ENCODE results near the gene OR10H1. TPM values are rescaled to one million over a fixed set of nuclear protein-coding genes. Genes with fewer than 3 reads are reported as not detected.
"Not testable (repeated sequence)": the region's sequence is repeated elsewhere in the genome, so short reads cannot be mapped to it uniquely, and the experiment has no call there.

The OR10H1 gene
- total RNA-seq, 2 donors from 2014 or later: not detected

DNA sequence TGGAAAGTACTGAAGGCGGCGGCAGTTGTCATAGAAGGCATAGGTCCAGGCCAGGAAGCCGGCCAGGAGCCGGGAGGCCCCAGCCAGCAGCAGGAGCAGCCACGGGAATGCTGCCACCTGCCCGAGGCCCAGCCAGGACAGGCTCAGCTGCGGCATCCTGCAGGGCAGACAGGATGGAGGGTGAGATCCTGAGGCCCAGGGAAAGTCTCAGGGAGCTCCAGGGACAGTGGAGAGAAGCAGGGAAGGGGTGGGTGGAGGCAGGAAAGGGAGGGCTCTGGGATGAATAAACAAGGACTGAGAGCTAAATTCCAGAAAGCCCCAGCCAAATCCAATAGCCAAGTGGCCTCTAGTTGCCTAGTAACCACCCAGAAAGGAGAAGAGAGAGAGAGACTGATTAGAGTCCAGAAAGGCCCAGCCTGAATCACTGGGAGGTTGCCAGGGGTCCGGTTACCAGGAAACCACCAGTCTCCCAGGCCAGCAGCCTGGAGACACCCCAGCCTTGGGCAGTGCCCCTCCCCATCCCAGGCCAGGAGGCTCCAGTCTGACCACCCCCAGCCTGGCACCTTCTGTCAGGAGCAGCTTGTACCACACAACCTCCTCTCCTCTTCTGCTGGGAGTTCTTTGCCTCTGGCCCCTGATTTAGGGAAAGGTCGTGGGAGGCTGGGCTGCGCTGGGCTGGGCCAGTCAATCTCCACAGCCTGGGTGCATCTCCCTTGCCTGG lies 35.5 kb downstream of the OR10H1 start:
- intact Hi-C loops (cut with DNase I): no loop called here
- DNase-seq (peak; percentile 83), ATAC-seq (peak; percentile 92 to 94)

GRCh38 chr19:15776991-15777970 lies 38.2 kb downstream of the OR10H1 start:
- ATAC-seq: no peak
- intact Hi-C loops (cut with DNase I): no loop called here

GRCh38 chr19:15776264-15776663 lies 39.2 kb downstream of the OR10H1 start:
- ATAC-seq: no peak
- DNase-seq: no peak
- intact Hi-C loops (cut with DNase I): no loop called here

More at GRCh38 chr19:15776991-15777970, 38.2 kb downstream of the OR10H1 start:
- DNase-seq: no peak

GRCh38 chr19:15775249-15775648 lies 40.2 kb downstream of the OR10H1 start:
- intact Hi-C loops (cut with DNase I): no loop called here
- no peak for ATAC-seq
- DNase-seq: no peak

DNA sequence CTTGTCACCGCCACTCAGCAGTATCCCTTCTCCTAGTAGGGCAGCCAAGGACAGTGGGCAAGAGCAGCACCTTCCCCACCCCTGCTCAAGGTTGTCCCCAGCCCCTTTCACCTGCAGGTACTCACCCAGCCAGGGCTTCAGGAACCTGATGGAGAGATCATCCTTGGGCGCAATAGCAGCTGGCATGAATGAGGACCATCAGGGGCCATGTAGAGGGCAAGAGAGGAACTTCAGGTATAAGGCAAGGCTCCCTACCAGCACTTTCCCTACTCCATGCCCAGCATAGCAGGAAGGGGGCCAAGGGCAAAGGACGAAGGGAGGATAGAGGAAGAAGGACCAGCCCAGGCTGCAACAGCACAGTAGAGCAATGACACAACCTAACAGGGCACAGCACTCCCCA lies 41.3 kb downstream of the OR10H1 start:
- intact Hi-C loops (cut with DNase I); DNase-seq; ATAC-seq: not testable (repeated sequence)

GRCh38 chr19:15769586-15769985 lies 45.9 kb downstream of the OR10H1 start:
- intact Hi-C loops (cut with DNase I): no loop called here
- ATAC-seq: no peak
- no peak for DNase-seq

DNA sequence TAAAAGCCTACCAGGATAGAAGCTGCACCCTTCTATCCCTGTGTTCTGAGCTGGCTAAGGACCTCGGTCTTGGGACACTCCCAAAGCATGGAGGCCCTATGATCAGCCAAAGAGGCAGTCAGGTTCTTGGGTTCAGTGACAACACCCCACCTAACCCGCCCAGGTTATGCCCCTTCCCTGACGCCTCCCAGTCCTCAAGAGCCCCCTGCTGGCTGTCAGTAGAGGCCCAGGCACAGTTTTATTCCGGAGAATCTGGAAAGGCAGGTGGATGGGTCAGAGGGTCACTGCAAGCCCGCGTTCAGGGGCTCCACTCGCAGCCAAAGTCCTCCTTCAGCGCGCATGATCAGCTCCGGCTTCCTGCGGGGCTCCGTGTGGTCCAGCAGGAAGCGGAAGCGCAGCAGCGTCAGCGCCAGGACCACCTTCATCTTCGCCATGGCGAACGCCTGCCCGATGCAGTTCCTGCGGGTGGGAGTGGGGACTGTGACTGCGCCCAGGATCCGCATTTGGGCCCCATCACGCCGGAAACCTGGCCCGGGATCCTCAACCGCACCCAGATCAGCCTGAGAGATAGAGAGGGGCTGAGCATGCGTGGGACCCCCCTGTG lies 55.4 kb downstream of the OR10H1 start:
- no peak for DNase-seq
- intact Hi-C loops (cut with DNase I): no loop called here
- ATAC-seq: no peak

DNA sequence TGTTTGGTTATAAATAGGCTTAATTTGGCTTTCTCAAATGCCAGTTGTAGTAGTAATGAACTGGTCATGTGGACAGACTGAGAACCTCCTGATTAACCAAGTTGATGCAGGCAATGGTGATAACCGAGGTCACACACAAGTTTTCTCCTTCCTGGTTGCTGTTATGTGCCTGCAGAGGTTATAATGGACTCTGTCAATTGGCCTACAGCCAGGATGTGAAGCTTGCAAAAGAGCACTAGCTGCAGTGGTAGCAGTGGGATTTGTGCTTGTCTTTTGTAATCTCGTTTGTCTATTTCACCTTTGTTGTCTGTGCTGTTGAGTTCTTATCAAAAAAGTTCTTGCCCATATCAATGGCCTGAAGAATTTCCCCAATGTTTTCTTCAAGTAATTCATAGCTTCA lies 57.1 kb downstream of the OR10H1 start:
- DNase-seq: no peak
- intact Hi-C loops (cut with DNase I): no loop called here
- no peak for ATAC-seq

Other genes starting within 250 kb of the OR10H1 start
- gene CYP4F8, start 200.4 kb downstream of the OR10H1 start, total RNA-seq: not detected
- under 1 TPM; 0.24 to 0.62 TPM for gene CYP4F3, start 174.8 kb downstream of the OR10H1 start, total RNA-seq
- gene CYP4F12, start 142.6 kb downstream of the OR10H1 start, total RNA-seq: 1 to 10 TPM; 2.2 to 5.7 TPM
- gene OR10H2, start 87.6 kb downstream of the OR10H1 start, total RNA-seq: not detected
- not detected for gene OR10H3, start 77.7 kb downstream of the OR10H1 start, total RNA-seq
- gene OR10H5, start 28.0 kb downstream of the OR10H1 start, total RNA-seq: not detected
- gene CYP4F2, start 82.4 kb upstream of the OR10H1 start, total RNA-seq: not detected
- under 1 TPM; 0.34 to 0.41 TPM for gene CYP4F11, start 118.9 kb upstream of the OR10H1 start, total RNA-seq
- not detected for gene OR10H4, start 133.3 kb upstream of the OR10H1 start, total RNA-seq

Data from left cardiac atrium (tissue), 4 donors.